ENCODE data around the gene ACAN.

ACAN gene

GRCh38 chr15:88847144-88847543 lies 43.9 kb downstream of the ACAN start:
- Histone ChIP-seq H3K27ac (ENCODE audit: low read length) (no peak overlapping the region), H3K9me2 (replicated peaks; ENCODE audit: insufficient read depth, low read length) (no peaks in the 10 kb centered on the region), H3K4me3 (ENCODE audit: low read length) (no peak overlapping the region), H3K9me3 (replicated peaks; ENCODE audit: insufficient read depth, low read length) (no peaks in the 10 kb centered on the region), H3K36me3 (replicated peaks; ENCODE audit: insufficient read depth, low read length) (no peaks in the 10 kb centered on the region), H4K20me1 (ENCODE audit: insufficient read depth, low read length) (no peaks in the 10 kb centered on the region), H3K9ac (ENCODE audit: low read length) (no peak overlapping the region), H3K4me1 (ENCODE audit: low read length) (no peaks in the 10 kb centered on the region), H3K79me2 (ENCODE audit: low read length) (no peaks in the 10 kb centered on the region), H2AFZ (ENCODE audit: low read length) (no peak overlapping the region), H3K4me2 (ENCODE audit: low read depth, low read length) (no peak overlapping the region), H3K27me3 (replicated peaks; ENCODE audit: insufficient read depth, low read length) (no peaks in the 10 kb centered on the region), H3F3A (ENCODE audit: insufficient read depth, low read length) (no peaks in the 10 kb centered on the region)
- TF ChIP-seq CTCF (IDR thresholded peaks at IDR 0.05; ENCODE audit: low read length) (no peak), EZH2 (optimal IDR thresholded peaks at IDR 0.05; ENCODE audit: low read depth, low read length) (no peak)
- DNase-seq = no peak

GRCh38 chr15:88848203-88848602 lies 45.0 kb downstream of the ACAN start:
- H2AFZ ChIP-seq (ENCODE audit: low read length) = no peak overlapping the region
- TF ChIP-seq EZH2phosphoT487 (IDR thresholded peaks at IDR 0.05; ENCODE audit: low read length) (no peak), CTCF (IDR thresholded peaks at IDR 0.05; ENCODE audit: low read length) (no peak), EZH2 (optimal IDR thresholded peaks at IDR 0.05; ENCODE audit: low read depth, low read length) (no peak)
- no peak overlapping the region for H3K4me2 ChIP-seq (ENCODE audit: low read depth, low read length)
- no peaks in the 10 kb centered on the region for H3K79me2 ChIP-seq (ENCODE audit: low read length)
- no peaks in the 10 kb centered on the region for H3K9me3 ChIP-seq (replicated peaks; ENCODE audit: insufficient read depth, low read length)
- no peak for DNase-seq
- H3K36me3 ChIP-seq (replicated peaks; ENCODE audit: insufficient read depth, low read length) = no peaks in the 10 kb centered on the region
- no peak overlapping the region for H3K4me3 ChIP-seq (ENCODE audit: low read length)
- no peaks in the 10 kb centered on the region for H3K27me3 ChIP-seq (replicated peaks; ENCODE audit: insufficient read depth, low read length)
- H3F3A ChIP-seq (ENCODE audit: insufficient read depth, low read length) = no peaks in the 10 kb centered on the region
- no peaks in the 10 kb centered on the region for H3K4me1 ChIP-seq (ENCODE audit: low read length)
- no peaks in the 10 kb centered on the region for H3K9me2 ChIP-seq (replicated peaks; ENCODE audit: insufficient read depth, low read length)
- no peaks in the 10 kb centered on the region for H4K20me1 ChIP-seq (ENCODE audit: insufficient read depth, low read length)
- no peak overlapping the region for H3K27ac ChIP-seq (ENCODE audit: low read length)
- H3K9ac ChIP-seq (ENCODE audit: low read length) = no peak overlapping the region

GRCh38 chr15:88849376-88850072 lies 46.3 kb downstream of the ACAN start:
- H3K9me2 ChIP-seq (replicated peaks; ENCODE audit: insufficient read depth, low read length) = no peaks in the 10 kb centered on the region
- H3F3A ChIP-seq (ENCODE audit: insufficient read depth, low read length) = no peaks in the 10 kb centered on the region

More at GRCh38 chr15:88849376-88850072, 46.3 kb downstream of the ACAN start:
- Histone ChIP-seq H3K79me2 (ENCODE audit: low read length) (no peaks in the 10 kb centered on the region), H3K9me3 (replicated peaks; ENCODE audit: insufficient read depth, low read length) (no peaks in the 10 kb centered on the region), H3K4me1 (ENCODE audit: low read length) (no peaks in the 10 kb centered on the region), H3K36me3 (replicated peaks; ENCODE audit: insufficient read depth, low read length) (no peaks in the 10 kb centered on the region), H3K27ac (ENCODE audit: low read length) (no peak overlapping the region), H3K4me3 (ENCODE audit: low read length) (no peak overlapping the region), H2AFZ (ENCODE audit: low read length) (no peak overlapping the region), H3K9ac (ENCODE audit: low read length) (no peak overlapping the region), H4K20me1 (ENCODE audit: insufficient read depth, low read length) (no peaks in the 10 kb centered on the region), H3K4me2 (ENCODE audit: low read depth, low read length) (no peak overlapping the region), H3K27me3 (replicated peaks; ENCODE audit: insufficient read depth, low read length) (no peaks in the 10 kb centered on the region)
- TF ChIP-seq EZH2 (optimal IDR thresholded peaks at IDR 0.05; ENCODE audit: low read depth, low read length) = no peak
- no peak for TF ChIP-seq EZH2phosphoT487 (IDR thresholded peaks at IDR 0.05; ENCODE audit: low read length)
- no peak for TF ChIP-seq CTCF (IDR thresholded peaks at IDR 0.05; ENCODE audit: low read length)
- DNase-seq = no peak

All from MM.1S (cell line).